Fibroblast of skin of left quadriceps (primary cell): ENCODE results near the gene CLCF1.
"Not testable (repeated sequence)": the region's sequence is repeated elsewhere in the genome, so short reads cannot be mapped to it uniquely, and the experiment has no call there.

Experiments
- DNase-seq, 2 experiments: peaks; one replicate each; pipeline ENCODE4 v3.0.0-alpha.2; 2013; ENCODE audit warnings: low read depth in 2 of 2

The CLCF1 gene

DNA sequence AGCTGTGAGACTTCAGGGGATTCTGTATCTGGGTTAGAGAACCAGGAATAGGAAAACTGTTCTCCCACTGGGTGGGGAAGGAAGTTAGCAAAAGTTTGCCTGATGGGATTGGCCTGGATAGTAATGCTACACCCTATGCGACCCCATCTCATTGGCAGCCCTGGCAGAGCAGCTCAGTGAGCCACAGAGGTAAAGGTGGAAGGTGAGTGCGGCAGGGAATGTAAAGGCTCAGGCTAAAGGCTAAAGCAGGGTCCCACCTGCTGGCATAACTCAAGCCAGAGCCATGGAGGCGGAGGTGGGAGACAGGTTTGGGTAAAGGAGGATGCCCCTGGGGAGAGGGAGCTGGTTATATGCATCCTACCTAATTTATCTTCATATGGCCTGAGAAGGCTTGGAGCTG, 51.3 kb downstream of the CLCF1 start:
- no peak for DNase-seq

GRCh38 chr11:67321313-67321871, 52.0 kb downstream of the CLCF1 start:
- DNase-seq: no peak

GRCh38 chr11:67320691-67321090, 52.7 kb downstream of the CLCF1 start:
- no peak for DNase-seq

- no peak for DNase-seq
Observed at GRCh38 chr11:67320011-67320410, 53.4 kb downstream of the CLCF1 start.

DNA sequence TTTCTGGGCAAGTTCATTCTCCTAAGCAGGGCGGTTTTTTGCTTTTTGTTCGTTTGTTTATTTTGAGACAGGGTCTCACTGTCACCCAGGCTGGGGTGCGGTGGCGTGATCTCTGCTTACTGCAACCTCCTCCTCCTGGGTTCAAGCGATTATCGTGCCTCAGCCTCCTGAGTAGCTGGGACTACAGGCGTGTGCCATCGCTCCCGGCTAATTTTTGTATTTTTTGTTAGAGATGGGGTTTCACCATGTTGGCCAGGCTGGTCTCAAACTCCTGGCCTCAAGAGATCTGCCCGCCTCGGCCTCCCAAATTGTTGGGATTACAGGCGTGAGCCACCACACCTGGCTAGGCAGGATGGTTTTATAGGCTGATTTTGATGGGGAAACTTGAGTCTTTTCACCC, 54.5 kb downstream of the CLCF1 start:
- not testable (repeated sequence) for DNase-seq

GRCh38 chr11:67317888-67318555, 55.4 kb downstream of the CLCF1 start:
- no peak for DNase-seq

- DNase-seq: peak; percentile 84 to 86
Observed at GRCh38 chr11:67317205-67317887, 56.1 kb downstream of the CLCF1 start.

- no peak for DNase-seq
Observed at GRCh38 chr11:67316882-67317204, 56.6 kb downstream of the CLCF1 start.

DNA sequence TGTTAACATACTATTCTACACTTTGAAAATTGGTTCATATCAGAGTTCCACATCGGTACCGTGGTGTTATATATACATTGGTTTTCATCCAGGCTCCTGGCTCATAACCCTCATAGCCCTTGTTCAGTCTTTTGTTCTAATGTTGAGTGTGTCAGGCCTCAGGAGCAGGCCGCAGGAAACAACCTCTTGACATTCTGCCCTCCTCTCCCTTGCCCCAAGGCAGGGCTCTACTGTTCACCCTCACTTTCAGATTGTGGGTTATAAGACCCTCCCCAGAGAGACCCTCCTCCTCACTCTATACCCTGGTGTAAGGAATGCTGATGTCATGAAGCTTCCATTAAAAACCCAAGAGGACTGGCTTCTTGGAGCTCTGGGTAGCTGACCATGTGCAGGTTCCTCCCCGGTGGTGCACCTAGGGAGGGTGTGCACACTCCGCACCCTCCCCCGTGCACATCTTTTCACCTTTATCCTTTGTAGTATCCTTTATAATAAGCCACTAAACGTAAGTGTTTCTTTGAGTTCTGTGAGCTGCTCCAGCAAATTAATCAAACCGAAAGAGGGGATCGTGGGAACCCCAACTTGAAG, 58.0 kb downstream of the CLCF1 start:
- no peak for DNase-seq

GRCh38 chr11:67314218-67314617, 59.2 kb downstream of the CLCF1 start:
- DNase-seq: no peak
